Memory B cell (primary cell): ENCODE data around the gene TMEM117.
A peak's percentile ranks its signal among the peaks of the same experiment; 100 is the strongest.
"Not testable (repeated sequence)": the region's sequence is repeated elsewhere in the genome, so short reads cannot be mapped to it uniquely, and the experiment has no call there.

ENCODE experiments used
- ATAC-seq: fragments of 150-1000 bp; cut with Tn5 transposase; 2 replicates; pipeline ENCODE4 v1.10.0; 2021; ENCODE audit warnings: low read depth, mild to moderate bottlenecking, moderate library complexity
- DNase-seq, 2 donors: peaks; one replicate each; pipeline ENCODE4 v3.0.0; 2022; ENCODE audit warnings: low spot score in 2 of 2
- H3K27ac Mint-ChIP-seq: one replicate; pipeline ENCODE4 v1.8.0; 2022; ENCODE audit warnings: mild to moderate bottlenecking, moderate library complexity, mixed read lengths
- H3K27me3 Mint-ChIP-seq: one replicate; pipeline ENCODE4 v1.8.0; 2022; ENCODE audit warnings: mixed read lengths
- H3K36me3 Mint-ChIP-seq: one replicate; pipeline ENCODE4 v1.8.0; 2022; ENCODE audit warnings: mild to moderate bottlenecking, mixed read lengths
- H3K4me1 Mint-ChIP-seq: one replicate; pipeline ENCODE4 v1.8.0; 2022; ENCODE audit warnings: mixed read lengths
- H3K4me3 Mint-ChIP-seq: one replicate; pipeline ENCODE4 v1.8.0; 2022; ENCODE audit warnings: mild to moderate bottlenecking, moderate library complexity, mixed read lengths
- H3K9me3 Mint-ChIP-seq: one replicate; pipeline ENCODE4 v1.8.0; 2022; ENCODE audit warnings: mixed read lengths

TMEM117 gene

DNA sequence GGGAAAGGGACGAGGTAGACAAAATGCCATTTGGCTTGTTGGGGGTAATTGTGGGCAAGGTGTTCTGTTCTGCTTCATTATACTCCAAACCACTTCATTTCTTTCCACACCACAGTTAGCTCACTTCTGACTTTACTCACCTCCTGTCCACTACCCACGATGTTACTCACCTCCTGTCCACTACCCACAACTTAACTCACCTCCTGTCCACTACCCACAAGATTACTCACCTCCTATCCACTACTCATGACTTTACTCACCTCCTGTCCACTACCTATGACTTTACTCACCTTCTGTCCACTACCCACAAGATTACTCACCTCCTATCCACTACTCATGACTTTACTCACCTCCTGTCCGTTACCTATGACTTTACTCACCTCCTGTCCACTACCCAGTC is 19.7 kb upstream of the TMEM117 start:
- DNase-seq (no peak), ATAC-seq (no peak)
- H3K36me3 Mint-ChIP-seq: no peaks in the 10 kb centered on the region
- no peak overlapping the region for H3K27ac Mint-ChIP-seq
- peaks cover 7% of the 10 kb centered on the region for H3K27me3 Mint-ChIP-seq
- no peaks in the 10 kb centered on the region for H3K9me3 Mint-ChIP-seq
- no peak overlapping the region for H3K4me3 Mint-ChIP-seq
- no peaks in the 10 kb centered on the region for H3K4me1 Mint-ChIP-seq

DNA sequence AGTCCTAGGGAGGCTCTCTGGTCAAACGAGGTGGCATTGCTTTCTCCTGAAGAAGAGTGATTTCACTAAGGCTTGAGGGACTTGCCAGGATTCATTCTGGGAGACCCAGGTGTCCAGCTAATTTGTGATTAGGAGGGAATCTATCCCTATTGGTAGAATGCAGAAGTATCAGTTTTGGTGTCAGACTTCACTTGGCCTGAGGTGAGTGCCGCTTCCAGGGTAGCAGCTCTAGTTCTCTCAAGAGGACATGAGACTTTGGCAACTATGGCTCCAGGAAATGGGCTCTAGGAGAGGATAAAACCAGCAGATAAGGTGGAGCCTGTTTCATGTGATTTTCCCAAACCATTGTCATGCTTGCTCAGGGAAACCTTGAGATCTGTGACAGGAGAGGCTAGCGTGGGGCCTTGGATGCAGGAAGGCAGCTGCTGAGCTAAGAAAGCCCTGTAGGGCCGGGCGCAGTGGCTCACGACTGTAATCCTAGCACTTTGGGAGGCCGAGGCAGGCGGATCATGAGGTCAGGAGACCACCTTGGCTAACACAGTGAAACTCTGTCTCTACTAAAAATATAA is 11.6 kb upstream of the TMEM117 start:
- H3K36me3 Mint-ChIP-seq: no peaks in the 10 kb centered on the region
- ATAC-seq (no peak), DNase-seq (no peak)
- no peaks in the 10 kb centered on the region for H3K27me3 Mint-ChIP-seq
- H3K27ac Mint-ChIP-seq: no peak overlapping the region
- no peaks in the 10 kb centered on the region for H3K9me3 Mint-ChIP-seq
- H3K4me1 Mint-ChIP-seq: no peaks in the 10 kb centered on the region
- no peak overlapping the region for H3K4me3 Mint-ChIP-seq

DNA sequence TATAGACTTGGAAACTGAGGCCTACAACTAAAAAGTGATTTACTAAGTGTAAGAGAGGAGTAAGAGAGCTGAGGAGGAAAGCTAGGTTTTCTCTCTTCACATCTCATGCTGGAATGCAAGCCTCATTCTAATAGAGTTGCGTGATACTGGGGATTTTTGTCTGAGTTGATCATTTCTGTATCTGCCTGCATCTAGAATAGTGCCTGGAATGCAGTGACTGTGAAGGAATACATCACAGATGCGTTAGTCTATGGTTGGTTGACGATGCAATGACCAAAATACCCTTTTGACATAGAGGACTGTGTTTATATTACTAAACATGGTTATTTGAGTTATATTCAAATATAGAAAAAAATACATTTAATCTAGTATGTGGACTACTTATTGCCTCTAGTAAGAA is 9.2 kb upstream of the TMEM117 start:
- Mint-ChIP-seq H3K27ac (no peak overlapping the region), H3K9me3 (no peaks in the 10 kb centered on the region), H3K4me3 (no peak overlapping the region), H3K27me3 (no peaks in the 10 kb centered on the region), H3K4me1 (no peaks in the 10 kb centered on the region), H3K36me3 (no peaks in the 10 kb centered on the region)
- ATAC-seq (no peak), DNase-seq (no peak)

DNA sequence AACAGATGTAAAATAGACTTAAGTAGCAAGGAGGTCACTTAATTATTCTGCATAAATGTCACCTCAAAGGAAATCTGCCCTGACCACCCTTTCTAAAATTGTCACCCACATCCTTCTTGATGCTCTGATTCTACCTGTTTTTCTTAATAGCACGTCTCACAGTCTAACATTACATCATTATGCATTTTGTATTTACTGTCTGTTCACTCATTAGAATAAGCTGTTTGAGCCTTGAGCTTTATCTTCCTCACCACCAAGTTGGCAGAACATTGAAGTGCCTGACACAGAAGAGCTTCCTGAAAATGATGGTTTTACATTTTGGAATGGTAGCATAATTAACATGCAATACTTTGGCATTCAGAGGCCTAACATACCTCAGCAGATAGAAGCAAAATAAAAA is 8.8 kb upstream of the TMEM117 start:
- H3K9me3 Mint-ChIP-seq: no peaks in the 10 kb centered on the region
- no peaks in the 10 kb centered on the region for H3K27me3 Mint-ChIP-seq
- DNase-seq (no peak), ATAC-seq (no peak)
- H3K36me3 Mint-ChIP-seq: no peaks in the 10 kb centered on the region
- no peaks in the 10 kb centered on the region for H3K4me1 Mint-ChIP-seq
- H3K27ac Mint-ChIP-seq: no peak overlapping the region
- no peak overlapping the region for H3K4me3 Mint-ChIP-seq

DNA sequence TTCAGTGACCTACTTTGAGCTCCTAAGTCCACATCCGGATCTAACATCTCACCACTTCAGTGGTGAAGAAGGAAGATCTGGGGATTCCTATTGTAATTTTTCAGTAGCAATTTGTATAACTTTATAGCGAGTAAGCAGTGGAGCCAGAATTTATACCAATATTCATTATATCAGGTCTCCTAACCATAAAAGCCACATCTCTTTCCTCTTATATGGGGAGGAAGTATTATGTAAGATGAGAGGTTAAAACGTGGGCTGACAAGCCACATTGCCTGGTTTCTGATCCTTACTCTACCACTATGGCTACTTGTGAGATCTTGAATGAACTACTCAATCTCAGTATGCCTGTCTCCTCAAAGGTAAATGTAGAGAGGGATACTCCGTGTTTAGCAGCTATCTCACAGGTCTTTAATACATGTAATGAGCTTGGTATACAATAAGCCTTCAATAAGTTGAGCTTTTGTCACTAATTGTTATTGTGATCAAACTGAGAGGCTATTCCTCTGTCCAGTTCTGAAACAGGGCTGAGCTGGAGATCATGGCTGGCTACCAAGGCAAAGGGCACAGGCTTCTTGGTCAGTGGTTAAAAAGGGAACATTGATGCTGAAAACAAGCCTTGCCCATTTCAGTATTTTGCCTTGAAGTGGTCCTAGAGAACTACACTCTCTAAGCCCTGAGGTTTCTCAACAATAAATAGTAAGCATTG is 3.3 kb upstream of the TMEM117 start:
- H3K9me3 Mint-ChIP-seq: no peaks in the 10 kb centered on the region
- no peak overlapping the region for H3K4me3 Mint-ChIP-seq
- no peaks in the 10 kb centered on the region for H3K36me3 Mint-ChIP-seq
- DNase-seq (no peak), ATAC-seq (no peak)
- no peaks in the 10 kb centered on the region for H3K27me3 Mint-ChIP-seq
- H3K27ac Mint-ChIP-seq: no peak overlapping the region
- peaks cover 11% of the 10 kb centered on the region for H3K4me1 Mint-ChIP-seq

DNA sequence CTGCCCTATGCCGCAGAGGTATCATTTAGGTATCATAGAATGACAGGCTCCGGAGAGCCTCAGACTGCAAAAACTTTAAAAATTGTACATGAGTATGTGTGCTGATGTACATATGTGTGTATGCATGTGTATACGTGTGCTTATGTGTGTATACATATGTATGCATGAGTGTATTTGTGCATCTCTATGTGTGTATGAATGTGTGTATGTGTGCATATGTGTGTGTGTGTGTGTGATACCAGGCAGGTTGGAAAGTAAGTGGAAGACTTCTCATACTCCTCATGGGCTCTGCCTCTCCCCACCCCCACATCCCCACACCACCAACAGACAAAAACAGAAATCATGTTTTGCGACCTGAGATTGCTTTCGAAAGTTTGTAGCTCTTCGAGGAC is 621 bp upstream of the TMEM117 start:
- Mint-ChIP-seq H3K27me3 (no peaks in the 10 kb centered on the region), H3K4me3 (peak overlapping the region; percentile 92), H3K36me3 (no peaks in the 10 kb centered on the region), H3K27ac (peak overlapping the region; percentile 83), H3K9me3 (no peaks in the 10 kb centered on the region), H3K4me1 (peaks cover 11% of the 10 kb centered on the region)
- no peak for DNase-seq
- ATAC-seq: peak; percentile 3

DNA sequence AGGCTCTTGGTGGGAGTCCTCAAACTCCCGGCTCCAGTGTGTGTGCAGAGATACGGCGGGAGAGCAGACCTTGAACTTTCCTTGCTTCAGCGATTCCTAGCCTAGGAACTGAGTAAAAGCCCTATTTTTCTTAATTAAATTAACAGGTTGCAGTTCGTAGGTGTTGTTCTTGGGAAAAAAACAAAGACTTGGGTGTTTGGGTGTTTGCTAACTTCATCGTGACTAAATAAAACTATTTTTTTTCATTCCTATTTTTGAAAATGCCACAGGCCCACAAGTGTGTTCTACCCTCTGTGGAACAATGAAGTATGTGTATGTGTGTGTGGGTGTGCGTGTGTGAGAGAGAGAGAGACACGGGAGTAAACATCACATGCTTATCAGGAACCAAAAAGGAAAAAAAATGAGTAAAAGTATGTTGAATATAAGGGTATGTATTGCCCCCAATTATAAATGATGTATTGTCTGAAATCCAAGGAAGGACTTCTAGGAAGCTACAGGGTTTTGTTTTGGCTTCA is 651 bp downstream of the TMEM117 start:
- DNase-seq (peak in 1 of 2 donors; percentile 1), ATAC-seq (peak; percentile 7)
- no peaks in the 10 kb centered on the region for H3K36me3 Mint-ChIP-seq
- no peaks in the 10 kb centered on the region for H3K9me3 Mint-ChIP-seq
- peak overlapping the region; percentile 83 for H3K27ac Mint-ChIP-seq
- H3K27me3 Mint-ChIP-seq: no peaks in the 10 kb centered on the region
- H3K4me1 Mint-ChIP-seq: peaks cover 11% of the 10 kb centered on the region
- H3K4me3 Mint-ChIP-seq: peak overlapping the region; percentile 92

DNA sequence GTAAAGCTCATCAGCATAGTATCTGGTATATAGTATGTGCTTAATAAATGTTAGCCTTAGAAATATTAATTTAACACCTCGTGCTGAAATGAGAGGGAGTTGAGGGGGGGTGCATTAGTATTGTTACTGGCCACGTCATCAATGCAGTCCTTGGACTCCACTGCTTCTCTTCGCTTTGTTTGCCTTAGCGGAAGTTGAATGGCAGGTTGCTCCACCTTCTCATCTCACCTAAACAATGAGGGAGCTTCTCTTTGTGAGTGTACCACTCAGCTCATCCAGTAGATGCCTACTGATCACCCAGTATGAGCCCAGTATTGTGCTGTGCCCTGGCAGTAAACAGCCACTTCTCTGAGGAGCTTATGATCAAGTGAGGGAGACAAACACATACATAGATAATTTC is 4.5 kb downstream of the TMEM117 start:
- H3K4me1 Mint-ChIP-seq: peaks cover 4% of the 10 kb centered on the region
- H3K27me3 Mint-ChIP-seq: no peaks in the 10 kb centered on the region
- H3K27ac Mint-ChIP-seq: no peak overlapping the region
- ATAC-seq (no peak), DNase-seq (no peak)
- H3K36me3 Mint-ChIP-seq: peaks cover 5% of the 10 kb centered on the region
- no peaks in the 10 kb centered on the region for H3K9me3 Mint-ChIP-seq
- H3K4me3 Mint-ChIP-seq: no peak overlapping the region

DNA sequence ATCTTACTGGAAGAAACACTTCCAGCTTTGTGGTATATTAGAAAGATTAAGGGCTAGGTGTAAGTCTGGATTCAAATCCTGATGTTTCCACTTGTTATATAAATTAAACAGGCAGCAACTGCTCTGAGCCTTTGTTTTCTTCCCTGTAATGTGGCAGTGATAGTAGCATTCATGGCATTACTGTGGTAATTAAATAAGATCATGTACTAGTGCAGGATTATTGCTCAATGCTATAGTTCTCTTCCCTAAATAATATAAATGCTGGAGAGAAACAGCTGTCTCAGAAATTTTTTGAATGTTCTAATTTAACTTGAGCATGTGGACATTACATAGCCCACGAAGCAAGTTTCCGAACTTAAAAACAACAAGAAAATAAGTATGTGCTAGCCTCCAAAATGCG is 5.4 kb downstream of the TMEM117 start:
- DNase-seq (no peak), ATAC-seq (no peak)
- Mint-ChIP-seq H3K36me3 (peaks cover 10% of the 10 kb centered on the region), H3K9me3 (no peaks in the 10 kb centered on the region), H3K27ac (no peak overlapping the region), H3K4me3 (no peak overlapping the region), H3K27me3 (no peaks in the 10 kb centered on the region), H3K4me1 (peaks cover 3% of the 10 kb centered on the region)

DNA sequence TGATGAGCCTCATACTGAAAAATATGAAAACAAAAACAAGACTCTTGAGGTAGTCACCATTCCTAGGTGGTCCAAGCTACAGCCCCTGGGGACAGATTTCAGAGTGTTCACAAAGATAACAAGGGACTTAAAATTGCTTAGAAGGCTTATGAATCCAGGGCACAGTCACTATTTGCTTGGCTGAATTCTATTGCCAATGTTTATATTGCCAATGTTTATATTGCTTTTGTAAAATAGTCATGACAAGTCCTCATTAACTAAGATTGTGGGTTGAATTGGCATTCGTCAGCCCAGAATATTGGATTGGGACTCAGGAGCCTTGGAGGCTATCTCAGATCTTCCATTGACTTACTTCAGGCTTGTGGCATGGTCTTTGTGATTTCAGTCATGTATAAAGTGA is 6.4 kb downstream of the TMEM117 start:
- Mint-ChIP-seq H3K27ac (no peak overlapping the region), H3K4me3 (no peak overlapping the region), H3K36me3 (peaks cover 19% of the 10 kb centered on the region), H3K27me3 (no peaks in the 10 kb centered on the region), H3K4me1 (peaks cover 2% of the 10 kb centered on the region), H3K9me3 (peaks cover 3% of the 10 kb centered on the region)
- DNase-seq (no peak), ATAC-seq (no peak)

DNA sequence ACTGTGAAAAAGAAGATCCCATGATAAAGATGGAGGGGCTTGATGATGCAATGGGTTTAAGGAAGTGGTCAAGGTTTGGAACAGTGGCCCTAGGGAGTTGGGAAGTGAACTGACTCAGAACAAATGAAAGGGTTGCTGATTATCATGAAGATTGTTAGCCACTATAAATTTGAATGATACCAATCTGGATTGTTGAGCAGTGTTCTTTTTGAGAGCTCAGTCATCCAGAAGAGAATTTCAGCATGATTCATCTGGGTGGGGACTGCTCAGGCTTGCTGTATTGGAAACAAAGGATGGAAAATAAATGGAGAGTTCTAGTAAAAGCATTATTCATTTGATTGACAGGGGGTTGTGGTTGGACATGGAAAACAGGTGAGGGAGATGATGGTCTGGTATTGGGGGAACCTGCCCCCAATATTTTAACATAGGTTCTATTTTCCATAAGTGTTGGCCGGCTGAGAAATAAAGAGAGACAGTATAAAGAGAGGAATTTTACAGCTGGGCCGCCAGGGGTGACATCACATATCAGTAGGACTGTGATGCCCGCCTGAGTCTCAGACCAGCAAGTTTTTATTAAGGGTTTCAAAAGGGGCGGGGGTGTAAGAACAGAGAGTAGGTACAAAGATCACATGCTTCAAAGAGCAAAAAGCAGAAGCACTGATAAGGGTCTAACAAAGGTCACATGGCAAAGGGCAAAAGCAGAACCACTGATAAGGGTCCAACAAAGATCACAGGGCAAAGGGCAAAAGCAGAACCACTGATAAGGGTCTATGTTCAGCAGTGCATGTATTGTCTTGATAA is 11.7 kb downstream of the TMEM117 start:
- ATAC-seq, H3K27ac Mint-ChIP-seq, H3K4me3 Mint-ChIP-seq, DNase-seq, H3K9me3 Mint-ChIP-seq, H3K27me3 Mint-ChIP-seq: not testable (repeated sequence)
- Mint-ChIP-seq H3K36me3 (peaks cover 38% of the 10 kb centered on the region), H3K4me1 (peaks cover 10% of the 10 kb centered on the region)

DNA sequence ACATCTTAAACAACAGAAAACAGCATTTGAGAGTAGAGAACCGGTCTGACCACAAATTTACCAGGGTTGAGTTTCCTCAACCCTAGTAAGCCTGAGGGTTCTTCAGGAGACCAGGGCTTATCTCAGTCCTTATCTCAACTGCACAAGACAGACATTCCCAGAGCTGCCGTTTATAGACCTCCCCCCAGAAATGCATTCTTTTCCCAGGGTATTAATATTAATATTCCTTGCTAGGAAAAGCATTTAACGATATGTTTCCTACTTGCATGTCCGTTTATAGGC is 12.3 kb downstream of the TMEM117 start:
- peaks cover 37% of the 10 kb centered on the region for H3K36me3 Mint-ChIP-seq
- no peak overlapping the region for H3K27ac Mint-ChIP-seq
- H3K27me3 Mint-ChIP-seq: no peaks in the 10 kb centered on the region
- H3K4me1 Mint-ChIP-seq: peaks cover 10% of the 10 kb centered on the region
- DNase-seq: no peak
- no peak for ATAC-seq
- peaks cover 10% of the 10 kb centered on the region for H3K9me3 Mint-ChIP-seq
- no peak overlapping the region for H3K4me3 Mint-ChIP-seq

DNA sequence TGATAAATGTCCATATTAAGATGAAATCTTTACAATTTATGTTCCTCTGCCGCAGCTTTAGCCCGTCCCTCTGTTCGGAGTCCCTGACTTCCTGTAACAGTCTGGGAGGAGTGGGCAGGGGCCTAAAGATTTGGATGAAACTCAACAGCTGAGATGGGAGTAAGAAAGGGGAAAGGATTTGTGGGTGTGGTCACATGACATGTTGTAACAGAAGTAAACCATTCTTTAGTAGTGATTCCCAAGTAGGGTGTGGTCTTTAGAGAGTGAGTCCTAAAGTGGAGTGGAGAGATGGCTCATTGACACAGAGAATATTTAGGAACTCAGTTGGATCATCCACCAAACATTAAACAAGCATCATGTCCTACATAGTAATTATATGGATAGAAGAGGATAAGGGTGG is 12.9 kb downstream of the TMEM117 start:
- H3K27ac Mint-ChIP-seq: peak overlapping the region; percentile 9

DNA sequence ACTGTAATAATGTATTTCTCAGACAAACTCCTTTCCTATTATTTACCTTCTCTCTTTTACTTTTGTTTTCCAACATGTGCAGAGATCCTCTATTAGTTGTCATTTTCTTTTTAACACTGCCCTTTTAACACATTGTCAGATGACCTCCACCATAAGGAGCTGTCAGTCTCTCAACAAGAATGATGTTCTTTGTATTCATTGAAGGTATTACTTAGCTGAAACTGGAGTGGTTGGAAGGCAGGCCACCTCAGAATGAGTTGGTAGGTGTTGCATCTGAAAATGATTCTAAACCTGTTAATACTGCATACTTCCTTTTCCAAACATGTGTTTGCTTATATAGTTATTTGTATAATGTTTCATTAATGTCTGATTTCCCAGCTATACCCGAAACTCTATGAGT is 16.9 kb downstream of the TMEM117 start:
- DNase-seq (no peak), ATAC-seq (no peak)
- peaks cover 2% of the 10 kb centered on the region for H3K9me3 Mint-ChIP-seq
- H3K4me3 Mint-ChIP-seq: no peak overlapping the region
- H3K27ac Mint-ChIP-seq: no peak overlapping the region
- H3K27me3 Mint-ChIP-seq: no peaks in the 10 kb centered on the region
- peaks cover 18% of the 10 kb centered on the region for H3K36me3 Mint-ChIP-seq
- H3K4me1 Mint-ChIP-seq: peaks cover 9% of the 10 kb centered on the region

More for the DNA sequence above, 12.9 kb downstream of the TMEM117 start:
- DNase-seq (no peak), ATAC-seq (no peak)
- no peaks in the 10 kb centered on the region for H3K27me3 Mint-ChIP-seq
- H3K9me3 Mint-ChIP-seq: peaks cover 10% of the 10 kb centered on the region
- peaks cover 10% of the 10 kb centered on the region for H3K4me1 Mint-ChIP-seq
- H3K36me3 Mint-ChIP-seq: peaks cover 36% of the 10 kb centered on the region
- no peak overlapping the region for H3K4me3 Mint-ChIP-seq
